Endothelial cell of umbilical vein (primary cell): Measurements from ENCODE around the gene NUAK1. TPM values are rescaled to one million over a fixed set of nuclear protein-coding genes. Genes with fewer than 3 reads are reported as not detected.
A peak's percentile ranks its signal among the peaks of the same experiment; 100 is the strongest.

Source experiments
- BruUV-seq: library from RNA; stranded (reverse); fragments of 400-500 nt; replicated peaks from 2 replicates; lab custom pipeline; 2021; lab: Mats Ljungman, UMichigan
- CTCF ChIA-PET: fragments of 300-600, 350-600 bp; sonication (Branson Sonifier 250); formaldehyde crosslinking; loops from one replicate; lab custom pipeline; 2021; ENCODE audit warnings: antibody characterized with exemption, inconsistent platforms; lab: Charles Lee
- POLR2A ChIA-PET: fragments of 300-600, 350-600 bp; sonication (Branson Sonifier 250); formaldehyde crosslinking; loops from one replicate; lab custom pipeline; 2021; ENCODE audit warnings: antibody characterized with exemption, inconsistent platforms; lab: Charles Lee
- DNase-seq: peaks from one replicate; pipeline ENCODE4 v3.0.0-alpha.2; 2011; ENCODE audit warnings: low read depth, low spot score
- FAIRE-seq: peaks from 2 replicates; lab custom pipeline; 2011; peaks lifted over from hg19 to GRCh38; lab: Jason Lieb, UNC
- H2AFZ ChIP-seq: 2 replicates; pipeline ENCODE4 v1.6.0; 2012; ENCODE audit warnings: low read depth, low read length, control low read depth, inconsistent platforms
- H3K27ac ChIP-seq: 2 replicates; pipeline ENCODE4 v1.5.1; 2011; ENCODE audit warnings: low read depth, mild to moderate bottlenecking, control low read depth, low read length, moderate library complexity; ENCODE audit not compliant: insufficient read depth
- H3K27me3 ChIP-seq, 2 experiments: 2 replicates each; pipeline versions ENCODE4 v1.6.0 to v1.6.1; 2011; ENCODE audit warnings: low read length in 2 of 2, mixed read lengths in 1 of 2; ENCODE audit not compliant: control insufficient read depth in 2 of 2, insufficient read depth in 2 of 2
- H3K36me3 ChIP-seq, 2 experiments: 2 replicates in 1 of 2; 3 replicates in 1 of 2; pipeline ENCODE4 v1.5.1; 2011; ENCODE audit warnings: low read length in 2 of 2, mild to moderate bottlenecking in 1 of 2, moderate library complexity in 1 of 2; ENCODE audit not compliant: control insufficient read depth in 2 of 2, insufficient read depth in 2 of 2; ENCODE audit errors: extremely low read depth in 1 of 2
- H3K4me1 ChIP-seq: 3 replicates; pipeline ENCODE4 v1.5.1; 2011; ENCODE audit warnings: mild to moderate bottlenecking, low read length; ENCODE audit not compliant: control insufficient read depth, insufficient read depth; ENCODE audit errors: extremely low read depth
- H3K4me2 ChIP-seq: 2 replicates; pipeline ENCODE4 v1.6.1; 2011; ENCODE audit warnings: low read length, control low read depth, mixed read lengths; ENCODE audit not compliant: insufficient read depth
- H3K4me3 ChIP-seq, 3 experiments: fragments of 200-600 bp in 1 of 3; sonication (generic), shearing (Covaris generic) in 1 of 3; replicated peaks in 1 of 3; 2 replicates each; pipeline ENCODE4 v1.5.1; 2011 to 2016; ENCODE audit warnings: control low read depth in 3 of 3, low read length in 3 of 3, mild to moderate bottlenecking in 2 of 3, inconsistent platforms in 1 of 3, low read depth in 1 of 3, moderate library complexity in 1 of 3; ENCODE audit not compliant: insufficient read depth in 1 of 3
- H3K79me2 ChIP-seq: 2 replicates; pipeline ENCODE4 v1.6.0; 2012; ENCODE audit warnings: low read length, inconsistent platforms; ENCODE audit not compliant: control insufficient read depth, insufficient read depth
- H3K9ac ChIP-seq: replicated peaks from 2 replicates; pipeline ENCODE3; 2011; ENCODE audit warnings: low read length, control low read depth; ENCODE audit not compliant: insufficient read depth; ENCODE audit errors: extremely low read depth
- H3K9me1 ChIP-seq: replicated peaks from 3 replicates; pipeline ENCODE4 v1.6.0; 2011; ENCODE audit warnings: mild to moderate bottlenecking, low read length; ENCODE audit not compliant: control insufficient read depth, insufficient read depth; ENCODE audit errors: extremely low read depth
- H3K9me3 ChIP-seq: replicated peaks from 2 replicates; pipeline ENCODE4 v1.5.1; 2012; ENCODE audit warnings: low read length, inconsistent platforms; ENCODE audit not compliant: control insufficient read depth, insufficient read depth
- H4K20me1 ChIP-seq: replicated peaks from 2 replicates; pipeline ENCODE3; 2011; ENCODE audit warnings: mild to moderate bottlenecking, low read length; ENCODE audit not compliant: control insufficient read depth, insufficient read depth; ENCODE audit errors: extremely low read depth
- EZH2 ChIP-seq: IDR thresholded peaks from 2 replicates; pipeline ENCODE4 v1.6.1; 2012; ENCODE audit warnings: borderline replicate concordance, low read depth, mild to moderate bottlenecking, moderate library complexity, low read length, inconsistent platforms; ENCODE audit not compliant: severe bottlenecking
- FOS ChIP-seq: IDR thresholded peaks from 2 replicates; pipeline ENCODE4 v1.6.1; 2011; ENCODE audit warnings: mild to moderate bottlenecking, low read length, moderate library complexity, borderline replicate concordance; ENCODE audit not compliant: insufficient read depth
- MYC ChIP-seq: IDR thresholded peaks from one replicate; pipeline ENCODE4 v1.6.1; 2011; ENCODE audit warnings: mild to moderate bottlenecking, low read depth, low read length
- POLR2A ChIP-seq: IDR thresholded peaks from 2 replicates; pipeline ENCODE4 v1.6.1; 2012; ENCODE audit warnings: low read depth, mild to moderate bottlenecking, control low read depth, low read length
- POLR2AphosphoS5 ChIP-seq: IDR thresholded peaks from 2 replicates; pipeline ENCODE4 v1.6.1; 2012; ENCODE audit warnings: low read depth, mild to moderate bottlenecking, control low read depth, low read length, moderate library complexity; ENCODE audit not compliant: insufficient read depth
- dilution Hi-C: fragments of 300-500 bp; cut with MboI; formaldehyde crosslinking; loops from one replicate; pipeline ENCODE4 v1.15.0; 2019; ENCODE audit warnings: low sequenced_read_pairs; ENCODE audit not compliant: extremely low pct_ligation_motif_present
- intact Hi-C: fragments of 100-400 bp; cut with micrococcal nuclease; formaldehyde crosslinking; loops from one replicate; pipeline ENCODE4 v1.10.0; 2022
- polyA plus RNA-seq, 4 experiments: library from polyadenylated mRNA; depleted of rRNA in 3 of 4; stranded (reverse) in 3 of 4; unstranded in 1 of 4; fragments of >200 nt; gene quantifications; 2 replicates each; pipeline versions ENCODE4 v1.2.1 to v1.2.3, GENCODE V29; 2011 to 2012; ENCODE audit warnings: missing spikeins in 1 of 4
- total RNA-seq: library from RNA; stranded (reverse); gene quantifications from 2 replicates; pipeline ENCODE4 v1.2.3, GENCODE V29; 2021
- TF ChIP-seq, protein P1 (sequence below), 2 donors: IDR thresholded peaks; 1 replicate in 1 of 2; 2 replicates in 1 of 2; pipeline ENCODE4 v1.5.1; 2011; ENCODE audit warnings: low read length in 2 of 2, mild to moderate bottlenecking in 2 of 2, moderate library complexity in 2 of 2, control low read depth in 1 of 2, inconsistent platforms in 1 of 2, low read depth in 1 of 2; ENCODE audit not compliant: insufficient read depth in 1 of 2; ENCODE audit errors: extremely low read depth in 1 of 2
- TF ChIP-seq, protein P2 (sequence below): IDR thresholded peaks from 2 replicates; pipeline ENCODE4 v1.6.1; 2011; ENCODE audit not compliant: insufficient read depth, insufficient read length

NUAK1 gene
- total and polyA plus RNA-seq, 2 donors (not counting 3 experiments of a cell fraction or from before 2014, with no cell fraction given), result 34.2 to 39.7 TPM

DNA sequence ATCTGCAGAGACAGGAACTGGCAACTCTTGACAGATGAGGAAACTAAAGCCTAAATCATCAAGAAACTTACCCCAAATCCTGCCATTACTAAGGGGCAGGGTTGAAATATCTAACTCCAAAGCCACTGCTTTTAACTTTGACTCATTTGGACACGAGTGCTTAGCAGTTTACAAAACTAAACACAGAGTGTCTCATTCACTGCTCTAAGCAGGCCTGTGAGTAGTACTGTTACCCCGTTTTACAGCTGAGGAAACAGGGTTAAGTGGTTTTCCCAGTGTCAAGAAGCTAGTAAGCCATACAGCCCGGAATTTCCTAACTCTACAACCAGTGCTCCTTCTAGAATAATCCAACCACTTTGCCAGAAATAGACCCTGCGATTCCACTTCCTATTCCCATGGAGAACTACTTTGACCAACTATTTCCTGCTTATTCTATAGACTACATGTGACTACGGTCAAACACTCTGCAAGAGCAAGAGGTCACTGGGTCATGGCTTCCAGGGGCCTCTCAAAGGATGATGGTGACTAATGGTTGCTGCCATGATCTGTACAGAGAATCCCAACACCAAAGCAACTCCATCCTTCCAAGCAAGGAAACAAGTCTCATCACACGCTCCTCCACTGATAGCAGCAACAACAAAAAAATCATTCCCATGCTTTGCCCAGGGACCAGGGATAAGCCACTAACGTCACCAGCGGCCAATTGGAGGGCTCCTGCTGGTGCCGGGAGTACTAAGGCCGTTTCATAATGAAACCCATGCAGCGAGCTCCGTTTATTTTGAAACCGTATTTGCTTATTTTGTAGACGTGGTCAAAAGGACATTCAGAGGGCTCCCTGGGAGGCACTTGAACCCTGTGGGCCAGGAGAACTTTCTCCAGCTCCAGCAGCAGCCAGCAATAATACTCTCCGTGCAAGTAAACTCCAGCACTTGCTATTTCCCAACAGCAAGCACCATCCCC is 56.3 kb downstream of the NUAK1 start:
- no peaks in the 10 kb centered on the region for H3K27me3 ChIP-seq

More for the DNA sequence above, 56.3 kb downstream of the NUAK1 start:
- Histone ChIP-seq H3K79me2 (no peaks in the 10 kb centered on the region), H4K20me1 (no peaks in the 10 kb centered on the region), H3K27ac (no peak overlapping the region), H3K4me3 (no peak overlapping the region), H3K9ac (no peak overlapping the region), H3K4me1 (peaks cover 25% of the 10 kb centered on the region), H3K4me2 (no peak overlapping the region), H3K9me1 (no peaks in the 10 kb centered on the region), H2AFZ (no peak overlapping the region), H3K36me3 (peaks cover 15 to 28% of the 10 kb centered on the region in 2 experiments), H3K9me3 (no peaks in the 10 kb centered on the region)
- dilution Hi-C loops (no loop called here), intact Hi-C loops (no loop called here)
- no TSS peak for BruUV-seq
- DNase-seq (no peak), FAIRE-seq (peak; percentile 50)
- no peak for TF ChIP-seq POLR2AphosphoS5
- TF ChIP-seq, protein P1, sequence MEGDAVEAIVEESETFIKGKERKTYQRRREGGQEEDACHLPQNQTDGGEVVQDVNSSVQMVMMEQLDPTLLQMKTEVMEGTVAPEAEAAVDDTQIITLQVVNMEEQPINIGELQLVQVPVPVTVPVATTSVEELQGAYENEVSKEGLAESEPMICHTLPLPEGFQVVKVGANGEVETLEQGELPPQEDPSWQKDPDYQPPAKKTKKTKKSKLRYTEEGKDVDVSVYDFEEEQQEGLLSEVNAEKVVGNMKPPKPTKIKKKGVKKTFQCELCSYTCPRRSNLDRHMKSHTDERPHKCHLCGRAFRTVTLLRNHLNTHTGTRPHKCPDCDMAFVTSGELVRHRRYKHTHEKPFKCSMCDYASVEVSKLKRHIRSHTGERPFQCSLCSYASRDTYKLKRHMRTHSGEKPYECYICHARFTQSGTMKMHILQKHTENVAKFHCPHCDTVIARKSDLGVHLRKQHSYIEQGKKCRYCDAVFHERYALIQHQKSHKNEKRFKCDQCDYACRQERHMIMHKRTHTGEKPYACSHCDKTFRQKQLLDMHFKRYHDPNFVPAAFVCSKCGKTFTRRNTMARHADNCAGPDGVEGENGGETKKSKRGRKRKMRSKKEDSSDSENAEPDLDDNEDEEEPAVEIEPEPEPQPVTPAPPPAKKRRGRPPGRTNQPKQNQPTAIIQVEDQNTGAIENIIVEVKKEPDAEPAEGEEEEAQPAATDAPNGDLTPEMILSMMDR (IDR thresholded peaks at IDR 0.05; ENCODE audit: extremely low read depth in 1 of 2, insufficient read depth in 1 of 2, low read depth in 1 of 2, low read length in 2 of 2), result no peak
- TF ChIP-seq EZH2, result no peak
- TF ChIP-seq POLR2A, result no peak
- TF ChIP-seq, protein P2, sequence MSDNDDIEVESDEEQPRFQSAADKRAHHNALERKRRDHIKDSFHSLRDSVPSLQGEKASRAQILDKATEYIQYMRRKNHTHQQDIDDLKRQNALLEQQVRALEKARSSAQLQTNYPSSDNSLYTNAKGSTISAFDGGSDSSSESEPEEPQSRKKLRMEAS, result no peak
- TF ChIP-seq FOS, result no peak
- no peak for TF ChIP-seq MYC
- POLR2A ChIA-PET, result no interaction called here
- CTCF ChIA-PET, result interaction anchor here (0.7 to 1.8 kb wide), 2 partner anchors 9 to 206 kb away, joined by 4 to 5 read pairs; no protein-coding TSS in a partner anchor
